Measurements from ENCODE around the gene RABGAP1L. TPM values are rescaled to one million over a fixed set of nuclear protein-coding genes. Genes with fewer than 3 reads are reported as not detected.

RABGAP1L gene
- total RNA-seq, 4 donors from 2014 or later: 70.5 to 100 (median 92.6) TPM

DNA sequence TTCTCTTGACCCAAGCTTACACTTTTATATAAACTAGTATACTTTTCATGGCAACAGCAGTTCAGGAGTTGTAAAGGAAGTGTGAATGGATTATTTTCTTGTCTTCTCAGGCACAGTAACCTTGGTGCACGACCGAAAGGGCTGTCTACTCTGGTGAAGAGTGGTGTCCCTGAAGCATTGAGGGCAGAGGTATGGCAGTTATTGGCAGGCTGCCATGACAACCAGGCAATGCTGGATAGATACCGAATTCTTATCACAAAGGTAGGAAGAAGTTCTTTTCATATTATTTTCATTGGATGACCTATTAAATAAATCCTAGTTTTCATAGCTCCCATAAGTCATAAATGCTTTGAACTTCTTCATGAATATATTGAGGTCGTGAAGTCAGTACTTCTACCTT, 234.6 kb downstream of the RABGAP1L start:
- intact Hi-C loops (cut with DNase I): no loop called here
- no peak for TF ChIP-seq POLR2A (IDR thresholded peaks at IDR 0.05)
- TF ChIP-seq, protein P1, sequence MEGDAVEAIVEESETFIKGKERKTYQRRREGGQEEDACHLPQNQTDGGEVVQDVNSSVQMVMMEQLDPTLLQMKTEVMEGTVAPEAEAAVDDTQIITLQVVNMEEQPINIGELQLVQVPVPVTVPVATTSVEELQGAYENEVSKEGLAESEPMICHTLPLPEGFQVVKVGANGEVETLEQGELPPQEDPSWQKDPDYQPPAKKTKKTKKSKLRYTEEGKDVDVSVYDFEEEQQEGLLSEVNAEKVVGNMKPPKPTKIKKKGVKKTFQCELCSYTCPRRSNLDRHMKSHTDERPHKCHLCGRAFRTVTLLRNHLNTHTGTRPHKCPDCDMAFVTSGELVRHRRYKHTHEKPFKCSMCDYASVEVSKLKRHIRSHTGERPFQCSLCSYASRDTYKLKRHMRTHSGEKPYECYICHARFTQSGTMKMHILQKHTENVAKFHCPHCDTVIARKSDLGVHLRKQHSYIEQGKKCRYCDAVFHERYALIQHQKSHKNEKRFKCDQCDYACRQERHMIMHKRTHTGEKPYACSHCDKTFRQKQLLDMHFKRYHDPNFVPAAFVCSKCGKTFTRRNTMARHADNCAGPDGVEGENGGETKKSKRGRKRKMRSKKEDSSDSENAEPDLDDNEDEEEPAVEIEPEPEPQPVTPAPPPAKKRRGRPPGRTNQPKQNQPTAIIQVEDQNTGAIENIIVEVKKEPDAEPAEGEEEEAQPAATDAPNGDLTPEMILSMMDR (IDR thresholded peaks at IDR 0.05): no peak
- 95 to 97% methylated on average over 4 of the region's 4 CpGs for WGBS, 2 donors

DNA sequence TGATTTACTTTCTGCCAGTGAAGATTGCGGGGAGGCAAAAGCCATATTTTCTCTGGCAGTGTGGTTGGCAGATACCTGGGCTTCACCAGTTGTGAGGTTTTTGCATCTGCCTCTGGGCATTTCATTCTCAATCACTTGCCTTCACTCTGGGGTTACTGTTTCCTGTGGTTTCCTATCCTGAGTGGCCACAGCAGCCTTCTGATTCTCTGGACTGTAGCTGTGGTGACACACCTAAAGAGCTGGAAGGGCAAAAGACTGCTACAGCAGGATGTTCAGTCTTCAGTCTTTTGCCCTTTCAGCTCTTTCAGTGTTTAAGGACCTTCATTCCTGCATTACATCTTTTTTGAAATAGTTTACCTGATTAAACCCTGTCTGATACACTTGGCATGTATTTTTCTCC, 237.9 kb downstream of the RABGAP1L start:
- TF ChIP-seq, protein P1 (IDR thresholded peaks at IDR 0.05): no peak
- TF ChIP-seq POLR2A (IDR thresholded peaks at IDR 0.05): no peak
- Histone ChIP-seq H3K27ac (no peak overlapping the region), H3K4me3 (replicated peaks in 1 of 3) (no peak overlapping the region), H3K36me3 (no peaks in the 10 kb centered on the region), H3K9me3 (no peaks in the 10 kb centered on the region), H3K27me3 (no peaks in the 10 kb centered on the region), H3K4me1 (peaks cover 0 to 3% of the 10 kb centered on the region in 2 donors)
- intact Hi-C loops (cut with DNase I): no loop called here
- WGBS, 2 donors: 97 to 100% methylated on average over 1 of the region's 1 CpG
- DNase-seq: no peak

More for the DNA sequence above, 234.6 kb downstream of the RABGAP1L start:
- Histone ChIP-seq H3K27me3 (no peaks in the 10 kb centered on the region), H3K9me3 (no peaks in the 10 kb centered on the region), H3K36me3 (no peaks in the 10 kb centered on the region), H3K4me3 (replicated peaks in 1 of 3) (no peak overlapping the region), H3K4me1 (peaks cover 0 to 3% of the 10 kb centered on the region in 2 donors), H3K27ac (no peak overlapping the region)
- no peak for DNase-seq

DNA sequence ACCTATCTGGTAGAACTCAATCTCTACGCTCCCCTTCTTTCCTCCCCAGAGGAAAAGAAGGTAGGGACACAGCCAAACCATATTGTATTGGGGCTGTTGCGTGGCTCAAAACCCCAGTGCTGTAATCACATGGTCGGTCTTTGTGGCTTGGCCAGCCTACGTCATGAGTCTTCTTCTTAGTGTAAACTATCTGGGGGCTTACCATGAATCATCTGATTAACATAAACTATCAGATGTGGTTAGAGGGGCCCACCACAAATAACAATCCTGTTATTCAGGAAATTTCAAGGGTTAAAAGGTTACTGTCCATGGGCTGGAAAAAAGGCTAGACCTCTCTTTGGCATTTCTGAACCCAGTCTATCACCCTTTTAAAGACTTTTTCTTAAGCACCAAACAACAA, 238.9 kb downstream of the RABGAP1L start:
- Histone ChIP-seq H3K36me3 (no peaks in the 10 kb centered on the region), H3K4me3 (replicated peaks in 1 of 3) (no peak overlapping the region), H3K9me3 (no peaks in the 10 kb centered on the region), H3K27ac (no peak overlapping the region), H3K27me3 (no peaks in the 10 kb centered on the region), H3K4me1 (peaks cover 0 to 3% of the 10 kb centered on the region in 2 donors)
- DNase-seq: no peak
- TF ChIP-seq, protein P1 (IDR thresholded peaks at IDR 0.05): no peak
- no peak for TF ChIP-seq POLR2A (IDR thresholded peaks at IDR 0.05)
- intact Hi-C loops (cut with DNase I): no loop called here
- 87 to 92% methylated on average over 4 of the region's 4 CpGs for WGBS, 2 donors

DNA sequence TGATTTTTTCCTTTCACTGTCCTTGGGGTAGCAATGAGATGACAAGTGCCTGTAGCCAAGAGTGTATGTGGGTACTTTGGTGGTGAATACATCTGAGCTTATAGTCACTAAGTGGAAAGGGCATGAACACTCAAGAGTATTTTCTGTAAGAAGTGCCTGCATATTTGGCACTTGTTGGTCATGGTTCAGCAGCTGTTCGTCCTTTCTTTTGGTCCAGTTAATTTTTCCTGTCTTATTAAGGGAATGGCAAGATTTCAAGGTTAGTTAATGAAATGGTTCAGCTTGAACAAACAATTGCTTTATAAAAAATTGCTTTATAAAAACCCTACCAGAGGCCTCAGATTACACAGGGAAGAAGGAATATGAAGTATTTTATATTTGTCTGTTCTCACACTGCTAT, 239.9 kb downstream of the RABGAP1L start:
- Histone ChIP-seq H3K4me3 (replicated peaks in 1 of 3) (no peak overlapping the region), H3K27me3 (no peaks in the 10 kb centered on the region), H3K4me1 (peaks cover 0 to 3% of the 10 kb centered on the region in 2 donors), H3K27ac (no peak overlapping the region), H3K9me3 (no peaks in the 10 kb centered on the region), H3K36me3 (no peaks in the 10 kb centered on the region)
- intact Hi-C loops (cut with DNase I): no loop called here
- no peak for TF ChIP-seq POLR2A (IDR thresholded peaks at IDR 0.05)
- TF ChIP-seq, protein P1 (IDR thresholded peaks at IDR 0.05): no peak
- DNase-seq: no peak
- WGBS, 2 donors: 33 to 42% methylated on average over 1 of the region's 1 CpG

DNA sequence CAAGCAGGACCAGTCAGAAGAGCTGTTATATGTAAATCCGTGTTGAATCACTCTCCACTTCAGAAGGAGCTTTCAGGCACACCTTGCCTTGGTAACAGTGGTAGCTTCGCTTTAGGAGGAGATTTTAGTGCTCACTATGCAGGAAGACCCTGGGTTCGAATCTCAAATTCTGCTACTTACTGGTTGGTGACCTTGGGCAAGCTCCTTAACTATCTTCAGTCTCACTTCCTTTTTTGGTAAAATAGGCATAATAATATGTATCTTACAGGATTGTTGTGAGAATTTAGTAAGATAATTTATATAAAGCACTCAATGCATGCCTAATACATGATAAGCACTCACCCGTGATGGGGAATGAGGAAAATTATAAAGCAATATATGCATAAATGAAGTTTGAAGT, 241.8 kb downstream of the RABGAP1L start:
- H3K27ac ChIP-seq: no peak overlapping the region
- no peaks in the 10 kb centered on the region for H3K27me3 ChIP-seq
- no peak for TF ChIP-seq POLR2A (IDR thresholded peaks at IDR 0.05)
- TF ChIP-seq, protein P1 (IDR thresholded peaks at IDR 0.05): no peak
- no peaks in the 10 kb centered on the region for H3K36me3 ChIP-seq
- H3K4me1 ChIP-seq: peaks cover 0 to 3% of the 10 kb centered on the region in 2 donors
- WGBS, 2 donors: 95% methylated on average over 4 of the region's 4 CpGs
- no peaks in the 10 kb centered on the region for H3K9me3 ChIP-seq
- DNase-seq: no peak
- H3K4me3 ChIP-seq (replicated peaks in 1 of 3): no peak overlapping the region
- intact Hi-C loops (cut with DNase I): no loop called here

Data from thyroid gland (tissue), 4 donors.